Measurements from ENCODE around the gene PAPOLA.

DNA sequence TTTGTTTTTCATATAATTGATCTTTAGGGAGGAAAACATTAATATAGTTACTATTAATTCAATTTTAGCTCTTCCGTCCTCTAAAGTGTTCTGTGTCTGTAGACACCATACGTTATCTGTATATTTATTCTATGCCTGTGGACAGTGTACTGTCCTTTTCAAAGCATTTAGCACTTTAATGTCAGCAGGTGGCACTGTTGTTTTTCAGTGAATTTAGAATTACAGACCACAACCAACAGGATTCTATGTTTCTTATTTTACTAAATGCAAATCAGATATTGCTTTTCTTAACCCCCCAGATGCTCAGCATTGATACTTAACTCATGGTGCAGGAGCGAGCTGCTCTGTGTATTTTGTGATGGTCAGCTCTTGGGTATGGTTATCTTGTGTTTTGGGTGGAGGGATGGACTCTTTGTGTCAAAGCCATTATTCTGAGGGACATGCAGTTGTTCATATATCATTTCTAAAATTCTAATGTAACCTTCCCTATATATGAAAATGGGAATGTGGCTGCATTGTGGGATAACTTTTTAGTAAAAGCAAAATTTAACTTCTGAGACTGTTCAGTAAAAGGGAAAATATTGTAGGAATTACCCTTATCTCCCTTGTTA, 65.2 kb downstream of the PAPOLA start:
- TF ChIP-seq, protein P1, sequence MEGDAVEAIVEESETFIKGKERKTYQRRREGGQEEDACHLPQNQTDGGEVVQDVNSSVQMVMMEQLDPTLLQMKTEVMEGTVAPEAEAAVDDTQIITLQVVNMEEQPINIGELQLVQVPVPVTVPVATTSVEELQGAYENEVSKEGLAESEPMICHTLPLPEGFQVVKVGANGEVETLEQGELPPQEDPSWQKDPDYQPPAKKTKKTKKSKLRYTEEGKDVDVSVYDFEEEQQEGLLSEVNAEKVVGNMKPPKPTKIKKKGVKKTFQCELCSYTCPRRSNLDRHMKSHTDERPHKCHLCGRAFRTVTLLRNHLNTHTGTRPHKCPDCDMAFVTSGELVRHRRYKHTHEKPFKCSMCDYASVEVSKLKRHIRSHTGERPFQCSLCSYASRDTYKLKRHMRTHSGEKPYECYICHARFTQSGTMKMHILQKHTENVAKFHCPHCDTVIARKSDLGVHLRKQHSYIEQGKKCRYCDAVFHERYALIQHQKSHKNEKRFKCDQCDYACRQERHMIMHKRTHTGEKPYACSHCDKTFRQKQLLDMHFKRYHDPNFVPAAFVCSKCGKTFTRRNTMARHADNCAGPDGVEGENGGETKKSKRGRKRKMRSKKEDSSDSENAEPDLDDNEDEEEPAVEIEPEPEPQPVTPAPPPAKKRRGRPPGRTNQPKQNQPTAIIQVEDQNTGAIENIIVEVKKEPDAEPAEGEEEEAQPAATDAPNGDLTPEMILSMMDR (conservative IDR thresholded peaks at IDR 0.05): peak; percentile 84
- TF ChIP-seq ZFX (IDR thresholded peaks at IDR 0.05): no peak

Data from C4-2B (cell line).